ENCODE measurements around the gene TNP2.

GRCh38 chr16:11270602-11271162 lies 1.6 kb upstream of the TNP2 start:
- TF ChIP-seq CTCF (IDR thresholded peaks at IDR 0.05): no peak
- TF ChIP-seq POLR2AphosphoS5 (IDR thresholded peaks at IDR 0.05): no peak

Data from upper lobe of left lung (tissue), 4 donors.